NCI-H128 (cell line): ENCODE measurements around the gene SH3BGRL3.
"Not testable (repeated sequence)": the region's sequence is repeated elsewhere in the genome, so short reads cannot be mapped to it uniquely, and the experiment has no call there.

Experiments
- DNase-seq: peaks from one replicate; lab custom pipeline; 2025; ENCODE audit not compliant: unreplicated experiment; lab: John Stamatoyannopoulos, UW

SH3BGRL3 gene

GRCh38 chr1:26279456-26280332 lies at the start of gene SH3BGRL3:
Gene SH3BGRL3, plus strand, starts transcription at chr1:26280086. Its CDS starts 70 bp downstream, at chr1:26280156.
- peak; percentile 65 for DNase-seq

DNA sequence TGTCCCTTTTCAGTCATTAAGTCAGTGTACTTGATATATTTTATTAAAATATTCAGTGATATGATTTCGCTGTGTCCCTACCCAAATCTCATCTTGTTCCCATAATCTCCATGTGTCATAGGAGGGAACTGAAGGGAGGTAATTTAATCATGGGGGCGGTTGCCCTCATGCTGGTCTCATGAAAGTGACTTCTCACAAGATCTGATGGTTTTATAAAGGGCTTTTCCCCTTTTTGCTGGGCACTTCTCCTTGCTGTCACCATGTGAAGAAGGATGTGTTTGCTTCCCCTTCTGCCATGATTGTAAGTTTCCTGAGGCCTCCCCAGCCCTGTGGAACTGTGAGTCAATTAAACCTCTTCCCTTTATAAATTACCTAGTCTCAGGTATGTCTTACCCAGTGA lies 49.2 kb upstream of the SH3BGRL3 start:
- DNase-seq: not testable (repeated sequence)

- peak; percentile 98 for DNase-seq
Observed at GRCh38 chr1:26233903-26234643, 45.8 kb upstream of the SH3BGRL3 start, which contains the start of gene CEP85. Gene CEP85, plus strand, starts transcription at chr1:26234200. Its CDS starts 5,584 bp downstream, at chr1:26239784.

DNA sequence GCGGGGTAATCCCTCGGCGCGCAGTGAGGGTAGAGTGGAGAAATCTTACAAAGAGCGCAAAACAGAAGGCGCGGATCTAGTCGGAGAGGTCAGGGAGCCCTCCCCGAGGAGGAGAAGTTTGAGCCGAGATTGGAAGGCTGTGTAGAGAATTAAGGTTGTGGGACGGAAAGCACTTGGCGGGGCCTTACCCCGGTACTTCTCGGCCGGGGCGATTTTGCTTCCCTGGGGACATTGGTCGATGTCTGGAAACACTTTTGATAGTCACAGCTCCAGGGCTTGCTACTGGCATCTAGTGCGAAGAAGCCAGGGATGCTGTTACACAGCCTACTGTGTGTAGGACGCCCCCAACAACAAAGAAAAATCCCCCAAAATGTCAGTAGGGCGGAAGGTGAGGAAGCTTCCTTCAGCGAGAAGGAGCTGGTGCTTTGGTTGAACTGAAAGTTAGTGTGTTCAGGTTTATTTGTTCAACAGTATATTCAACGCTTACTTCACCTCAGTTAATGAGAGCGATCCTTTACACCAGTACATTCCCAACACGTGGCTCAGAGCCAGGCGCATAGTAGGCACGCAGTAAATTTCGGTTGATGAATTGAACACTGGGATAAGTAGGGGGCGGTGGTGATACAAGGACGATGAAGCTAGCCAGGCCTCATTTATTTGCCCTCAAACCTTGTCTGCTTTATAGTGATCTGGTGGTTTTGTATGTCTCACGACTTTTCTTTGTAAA lies 45.1 kb upstream of the SH3BGRL3 start:
- DNase-seq: no peak

GRCh38 chr1:26237230-26237966 lies 42.5 kb upstream of the SH3BGRL3 start:
- DNase-seq: no peak

DNA sequence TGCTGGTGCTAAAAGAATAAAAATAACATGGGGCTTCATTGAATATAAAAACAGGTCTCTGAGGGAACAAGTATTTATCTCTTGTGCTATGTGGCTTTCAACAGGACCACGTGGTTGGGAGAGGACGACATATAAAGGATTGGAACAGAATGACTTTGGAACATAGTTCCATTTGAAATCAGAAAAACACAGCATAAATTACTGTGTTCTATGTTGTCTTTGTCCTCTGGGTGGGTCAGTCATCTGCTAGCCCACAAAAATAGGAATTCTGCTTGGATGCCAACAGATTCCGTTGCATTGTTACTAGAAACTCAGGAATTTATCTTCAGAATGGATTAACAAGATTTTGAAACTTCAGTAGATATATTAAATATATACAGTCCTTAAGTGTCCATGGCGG lies 40.0 kb upstream of the SH3BGRL3 start:
- DNase-seq: no peak

- no peak for DNase-seq
Observed at GRCh38 chr1:26252718-26253117, 27.2 kb upstream of the SH3BGRL3 start.

DNA sequence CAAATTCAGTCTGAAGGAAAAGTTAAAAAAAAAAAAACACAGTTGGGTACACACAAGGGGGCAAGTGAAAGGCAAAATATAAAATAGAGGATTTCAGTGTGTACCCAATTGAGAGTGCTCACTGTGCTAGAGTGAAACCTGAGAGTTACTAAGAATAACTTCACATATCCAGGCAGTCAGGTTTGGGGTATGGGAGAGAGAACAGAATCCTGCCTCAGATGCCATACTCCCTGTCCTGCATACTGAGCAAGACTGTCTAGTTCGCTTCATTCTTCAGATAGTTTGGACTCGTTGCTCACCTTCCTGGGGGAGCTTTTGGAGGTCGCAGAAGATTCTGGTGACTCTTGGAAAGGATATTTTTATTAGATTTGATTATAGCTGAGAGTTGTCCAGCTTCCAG lies 25.5 kb upstream of the SH3BGRL3 start:
- no peak for DNase-seq

GRCh38 chr1:26257222-26257621 lies 22.7 kb upstream of the SH3BGRL3 start:
- no peak for DNase-seq

GRCh38 chr1:26259005-26259404 lies 20.9 kb upstream of the SH3BGRL3 start:
- DNase-seq: no peak

DNA sequence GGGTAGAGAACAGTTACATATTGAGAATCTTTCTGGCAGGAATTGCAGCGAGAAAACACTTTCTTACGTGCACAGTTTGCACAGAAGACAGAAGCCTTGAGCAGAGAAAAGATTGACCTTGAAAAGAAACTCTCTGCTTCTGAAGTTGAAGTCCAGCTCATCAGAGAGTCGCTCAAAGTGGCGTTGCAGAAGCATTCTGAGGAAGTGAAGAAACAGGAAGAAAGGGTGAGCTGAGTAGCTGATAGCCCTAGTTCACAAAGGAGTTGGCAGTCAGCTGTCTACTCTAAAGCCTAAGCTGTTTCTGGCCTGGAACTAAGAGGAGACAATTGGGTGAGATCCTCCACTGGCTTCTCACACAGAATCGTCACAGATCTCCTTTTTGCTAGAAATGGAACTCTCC lies 20.3 kb upstream of the SH3BGRL3 start:
- no peak for DNase-seq

DNA sequence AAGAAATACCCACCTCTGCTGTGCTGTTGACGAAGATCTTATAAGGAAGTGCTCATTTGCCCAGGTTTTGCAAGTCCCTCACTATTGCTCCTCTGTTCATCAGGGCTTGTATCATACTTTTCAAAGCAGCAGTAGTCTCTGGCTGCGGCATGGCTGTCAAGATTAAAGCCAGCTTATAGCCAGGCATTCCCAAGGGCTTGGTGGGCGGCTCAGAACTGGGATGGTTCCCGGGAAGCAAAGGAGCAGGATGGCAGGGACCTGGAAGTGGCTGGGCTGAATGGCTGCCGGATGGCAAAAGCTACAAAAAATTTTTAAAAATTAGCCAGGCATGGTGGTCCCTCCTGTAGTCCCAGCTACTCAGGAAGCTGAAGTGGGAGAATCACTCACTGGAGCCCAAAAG lies 16.7 kb upstream of the SH3BGRL3 start:
- DNase-seq: no peak

- no peak for DNase-seq
Observed at GRCh38 chr1:26265405-26265804, 14.5 kb upstream of the SH3BGRL3 start.

GRCh38 chr1:26268290-26269197 lies 11.3 kb upstream of the SH3BGRL3 start:
- no peak for DNase-seq

GRCh38 chr1:26269198-26269550 lies 10.7 kb upstream of the SH3BGRL3 start:
- no peak for DNase-seq

DNA sequence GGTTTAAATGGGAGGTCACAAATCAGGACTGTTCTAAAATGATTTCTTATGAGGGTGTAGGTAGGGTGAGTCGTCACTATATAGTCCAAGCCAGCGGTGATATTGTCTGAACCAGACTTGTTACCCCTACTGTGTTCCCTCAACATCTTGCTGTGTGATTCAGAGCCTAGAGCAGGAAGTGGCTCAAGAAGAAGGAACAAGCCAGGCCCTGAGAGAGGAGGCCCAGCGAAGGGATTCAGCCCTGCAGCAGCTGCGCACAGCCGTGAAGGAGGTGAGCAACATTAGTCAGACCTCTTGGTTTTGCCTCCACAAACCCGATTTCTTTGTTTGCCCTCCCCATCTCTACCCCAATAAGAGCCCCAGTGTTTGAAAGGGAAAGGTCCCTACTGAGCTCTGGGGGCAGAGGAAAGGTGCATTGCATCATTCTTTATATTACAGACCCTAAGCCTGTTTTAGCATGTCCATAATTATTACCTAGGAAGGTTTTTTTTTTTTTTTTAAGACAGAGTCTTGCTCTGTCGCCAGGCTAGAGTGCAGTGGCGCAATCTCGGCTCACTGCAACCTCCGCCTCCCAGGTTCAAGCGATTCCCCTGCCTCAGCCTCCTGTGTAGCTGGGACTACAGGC lies 5.0 kb upstream of the SH3BGRL3 start:
- no peak for DNase-seq

- peak; percentile 50 for DNase-seq
Observed at GRCh38 chr1:26275580-26276431, 4.1 kb upstream of the SH3BGRL3 start.

- no peak for DNase-seq
Observed at GRCh38 chr1:26276432-26276838, 3.5 kb upstream of the SH3BGRL3 start.
